HUES64 (cell line): ENCODE measurements around the gene ZNF571. TPM values are rescaled to one million over a fixed set of nuclear protein-coding genes. Genes with fewer than 3 reads are reported as not detected.

Experiments used
- H3K27ac ChIP-seq: 2 replicates; pipeline ENCODE4 v1.7.0; 2013; ENCODE audit warnings: low read depth, low read length, inconsistent platforms
- H3K27me3 ChIP-seq: 2 replicates; pipeline ENCODE4 v1.6.1; 2013; ENCODE audit warnings: mild to moderate bottlenecking, low read length; ENCODE audit not compliant: insufficient read depth
- H3K36me3 ChIP-seq: 2 replicates; pipeline ENCODE4 v1.6.1; 2013; ENCODE audit warnings: mild to moderate bottlenecking, low read length; ENCODE audit not compliant: insufficient read depth
- H3K4me1 ChIP-seq: 2 replicates; pipeline ENCODE4 v1.6.1; 2013; ENCODE audit warnings: mild to moderate bottlenecking, low read length, moderate library complexity; ENCODE audit not compliant: insufficient read depth
- H3K4me3 ChIP-seq: 2 replicates; pipeline ENCODE4 v1.5.1; 2013; ENCODE audit warnings: mild to moderate bottlenecking, low read length, moderate library complexity
- H3K9ac ChIP-seq: 2 replicates; pipeline ENCODE4 v1.6.1; 2013; ENCODE audit warnings: mild to moderate bottlenecking, low read depth, low read length
- H3K9me3 ChIP-seq: 2 replicates; pipeline ENCODE4 v1.6.1; 2013; ENCODE audit warnings: low read depth, low read length; ENCODE audit not compliant: insufficient read depth
- WGBS: fragments of 150-250, 120-280 bp; methylation state at CpG from one replicate; pipeline ENCODE4 v1.1.7; 2013; ENCODE audit warnings: missing lambda C conversion rate; 5-methylcytosine and 5-hydroxymethylcytosine counted together
- polyA plus RNA-seq, 2 experiments: library from polyadenylated mRNA; stranded (reverse); fragments of 50-300 nt; gene quantifications; one replicate each; pipeline ENCODE4 v1.2.3, GENCODE V29; 2013

ZNF571 gene
- 2.4 TPM for polyA plus RNA-seq (2013, experiment 1 of 2)
- 2.9 TPM for polyA plus RNA-seq (2013, experiment 2 of 2)

- H3K36me3 ChIP-seq, result no peaks in the 10 kb centered on the region
- peaks cover 20% of the 10 kb centered on the region for H3K27me3 ChIP-seq
- H3K9ac ChIP-seq, result peak within 1 kb of the TSS; percentile 66
- WGBS, result under 1% methylated on average over 53 of the region's 53 CpGs
- peak within 1 kb of the TSS; percentile 85; the same call in 1 of the 2 replicates for H3K27ac ChIP-seq
- H3K4me3 ChIP-seq, result peak within 1 kb of the TSS; percentile 77
- H3K4me1 ChIP-seq, result no peaks in the 10 kb centered on the region
- H3K9me3 ChIP-seq, result peaks cover 5% of the 10 kb centered on the region; the same call in 1 of the 2 replicates
These were observed at the start of gene ZNF571, which contains the start of gene ZNF540 for GRCh38 chr19:37594304-37594981. Gene ZNF571, minus strand, starts transcription at chr19:37594792. Its CDS starts 8,116 bp downstream, at chr19:37586676. Gene ZNF540, plus strand, starts transcription at chr19:37594876. Its CDS starts 3,572 bp downstream, at chr19:37598448.

GRCh38 chr19:37635076-37636056 lies 40.8 kb upstream of the ZNF571 start:
- Histone ChIP-seq H3K4me1 (no peaks in the 10 kb centered on the region), H3K9me3 (peaks cover 89% of the 10 kb centered on the region), H3K27me3 (no peaks in the 10 kb centered on the region), H3K9ac (no peak overlapping the region), H3K27ac (no peak overlapping the region), H3K4me3 (no peak overlapping the region), H3K36me3 (peaks cover 62% of the 10 kb centered on the region)
- WGBS, result 96% methylated on average over 6 of the region's 11 CpGs

- peak overlapping the region; percentile 77 for H3K4me3 ChIP-seq
- H3K4me1 ChIP-seq, result no peaks in the 10 kb centered on the region
- peaks cover 5% of the 10 kb centered on the region; the same call in 1 of the 2 replicates for H3K9me3 ChIP-seq
- peaks cover 20% of the 10 kb centered on the region for H3K27me3 ChIP-seq
- H3K36me3 ChIP-seq, result no peaks in the 10 kb centered on the region
- peak overlapping the region; percentile 5; the same call in 1 of the 2 replicates for H3K9ac ChIP-seq
- 7% methylated on average over 20 of the region's 20 CpGs for WGBS
- no peak overlapping the region for H3K27ac ChIP-seq
These were observed 390 bp upstream of the ZNF571 start for GRCh38 chr19:37594982-37595382.

GRCh38 chr19:37593996-37594303 lies 642 bp downstream of the ZNF571 start:
- H3K27ac ChIP-seq, result peak overlapping the region; percentile 85; the same call in 1 of the 2 replicates
- H3K27me3 ChIP-seq, result peaks cover 20% of the 10 kb centered on the region
- 20% methylated on average over 9 of the region's 9 CpGs for WGBS
- H3K9me3 ChIP-seq, result peaks cover 7% of the 10 kb centered on the region; the same call in 1 of the 2 replicates
- no peaks in the 10 kb centered on the region for H3K36me3 ChIP-seq
- peak overlapping the region; percentile 77 for H3K4me3 ChIP-seq
- peak overlapping the region; percentile 66 for H3K9ac ChIP-seq
- H3K4me1 ChIP-seq, result no peaks in the 10 kb centered on the region

GRCh38 chr19:37583340-37583739 lies 11.3 kb downstream of the ZNF571 start:
- WGBS, result 85% methylated on average over 2 of the region's 2 CpGs
- no peak overlapping the region for H3K4me3 ChIP-seq
- H3K36me3 ChIP-seq, result peaks cover 34% of the 10 kb centered on the region
- no peaks in the 10 kb centered on the region for H3K27me3 ChIP-seq
- H3K9ac ChIP-seq, result no peak overlapping the region
- no peak overlapping the region for H3K27ac ChIP-seq
- H3K4me1 ChIP-seq, result no peaks in the 10 kb centered on the region
- peaks cover 29% of the 10 kb centered on the region; the same call in 1 of the 2 replicates for H3K9me3 ChIP-seq

GRCh38 chr19:37572203-37572602 lies 22.4 kb downstream of the ZNF571 start:
- Histone ChIP-seq H3K36me3 (peaks cover 18% of the 10 kb centered on the region; the same call in 1 of the 2 replicates), H3K9me3 (peaks cover 17% of the 10 kb centered on the region), H3K4me3 (no peak overlapping the region), H3K27ac (no peak overlapping the region), H3K4me1 (no peaks in the 10 kb centered on the region), H3K9ac (no peak overlapping the region), H3K27me3 (no peaks in the 10 kb centered on the region)

GRCh38 chr19:37565370-37565669 lies 29.3 kb downstream of the ZNF571 start:
- Histone ChIP-seq H3K9me3 (peaks cover 86% of the 10 kb centered on the region), H3K27me3 (no peaks in the 10 kb centered on the region), H3K27ac (no peak overlapping the region), H3K4me1 (no peaks in the 10 kb centered on the region), H3K4me3 (no peak overlapping the region), H3K9ac (no peak overlapping the region), H3K36me3 (peaks cover 42% of the 10 kb centered on the region)

- Histone ChIP-seq H3K27ac (no peak overlapping the region), H3K36me3 (peaks cover 41% of the 10 kb centered on the region), H3K9ac (no peak overlapping the region), H3K9me3 (peaks cover 89% of the 10 kb centered on the region), H3K27me3 (no peaks in the 10 kb centered on the region), H3K4me1 (no peaks in the 10 kb centered on the region), H3K4me3 (peak overlapping the region; percentile 15; the same call in 1 of the 2 replicates)
- WGBS, result 92% methylated on average over 5 of the region's 7 CpGs
These were observed 29.8 kb downstream of the ZNF571 start for GRCh38 chr19:37564624-37565369.

- no peaks in the 10 kb centered on the region for H3K27me3 ChIP-seq
- H3K36me3 ChIP-seq, result peaks cover 38% of the 10 kb centered on the region
- WGBS, result no CpG with 5 or more reads among the region's 3 CpGs
- H3K9ac ChIP-seq, result no peak overlapping the region
- peaks cover 98% of the 10 kb centered on the region for H3K9me3 ChIP-seq
- H3K4me3 ChIP-seq, result 0 out of 2 replicates have a peak overlapping the region, but pooled peaks have one; percentile 15
- no peak overlapping the region for H3K27ac ChIP-seq
- no peaks in the 10 kb centered on the region for H3K4me1 ChIP-seq
These were observed 31.1 kb downstream of the ZNF571 start for GRCh38 chr19:37563518-37563917.

GRCh38 chr19:37551129-37551993 lies 43.2 kb downstream of the ZNF571 start:
- Histone ChIP-seq H3K36me3 (no peaks in the 10 kb centered on the region), H3K27ac (no peak overlapping the region), H3K27me3 (no peaks in the 10 kb centered on the region), H3K4me1 (no peaks in the 10 kb centered on the region), H3K9ac (peak overlapping the region; percentile 44; the same call in 1 of the 2 replicates), H3K4me3 (peak overlapping the region; percentile 61), H3K9me3 (peaks cover 87% of the 10 kb centered on the region)
- 94% methylated on average over 65 of the region's 65 CpGs for WGBS
